Measurements from ENCODE around the gene F10.

The F10 gene

DNA sequence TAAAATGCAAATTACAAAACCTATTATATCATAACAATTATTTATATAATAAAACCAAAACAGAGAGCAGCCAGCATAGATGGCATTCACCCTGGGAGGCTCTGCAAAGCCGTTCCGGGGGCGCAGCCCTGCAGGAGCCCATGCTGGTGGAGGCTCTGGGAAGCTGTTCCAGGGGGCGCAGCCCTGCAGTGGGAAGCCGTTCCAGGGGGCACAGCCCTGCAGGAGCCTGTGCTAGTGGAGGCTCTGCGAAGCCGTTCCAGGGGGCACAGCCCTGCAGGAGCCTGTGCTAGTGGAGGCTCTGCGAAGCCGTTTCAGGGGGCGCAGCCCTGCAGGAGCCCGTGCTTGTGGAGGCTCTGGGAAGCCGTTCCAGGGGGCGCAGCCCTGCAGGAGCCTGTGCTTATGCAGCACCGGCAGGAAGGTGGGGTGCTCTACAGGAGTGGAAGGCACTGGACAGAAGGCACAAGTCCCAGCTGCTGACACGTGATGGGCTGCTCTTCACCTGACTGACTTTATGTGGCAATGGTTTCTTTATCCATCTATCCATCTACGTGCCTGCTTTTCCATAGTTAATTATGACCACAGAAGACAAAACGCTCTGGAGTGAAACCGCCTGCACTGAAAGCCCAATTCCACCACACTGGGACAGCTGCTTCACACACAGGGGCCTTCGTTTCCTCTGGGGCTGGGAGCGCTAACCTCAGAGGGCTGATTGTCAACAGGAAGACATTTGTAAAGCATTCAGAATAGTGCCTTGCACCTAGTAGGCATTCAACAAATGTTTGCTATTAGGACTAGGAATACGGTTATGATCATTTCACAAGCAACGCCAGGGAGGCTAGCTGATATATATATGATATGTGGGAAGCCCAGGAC is 62.2 kb downstream of the F10 start:
- H3K4me3 ChIP-seq (ENCODE audit: low read depth, low read length): no peak overlapping the region

DNA sequence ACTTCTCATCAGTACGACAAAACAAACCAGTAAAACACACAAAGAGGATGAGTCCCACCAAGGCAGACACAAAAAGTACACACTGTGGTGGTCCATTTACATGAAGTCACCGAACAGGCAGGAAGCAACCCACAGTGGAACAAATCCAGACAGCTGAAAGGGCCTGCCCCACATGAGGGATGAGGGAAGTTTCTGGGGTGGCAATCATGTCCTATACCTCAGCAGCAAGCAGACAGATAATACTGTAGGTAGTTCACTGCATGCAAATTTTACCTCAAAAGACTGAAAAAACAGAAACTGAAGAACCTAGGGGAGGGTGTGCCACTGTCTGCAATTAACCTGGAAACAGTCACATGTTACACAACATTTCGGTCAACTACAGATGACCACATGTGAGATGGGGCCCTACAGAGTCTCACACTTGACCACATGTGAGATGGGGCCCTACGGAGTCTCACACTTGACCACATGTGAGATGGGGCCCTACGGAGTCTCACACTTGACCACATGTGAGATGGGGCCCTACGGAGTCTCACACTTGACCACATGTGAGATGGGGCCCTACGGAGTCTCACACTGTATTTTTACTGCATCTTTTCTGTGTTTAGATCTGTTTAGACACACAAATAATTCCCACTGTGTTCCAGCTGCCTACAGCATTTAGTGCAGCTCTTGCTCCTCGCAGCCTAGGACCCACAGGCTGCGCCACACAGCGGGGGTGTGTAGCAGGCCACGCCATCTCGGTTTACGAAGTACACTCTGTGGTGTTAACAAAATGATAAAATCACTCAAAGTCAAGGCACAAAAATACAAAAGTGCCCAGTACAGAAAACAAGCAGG is 63.7 kb downstream of the F10 start:
- no peak for DNase-seq (ENCODE audit: low read depth)
- H3K4me3 ChIP-seq (ENCODE audit: low read depth, low read length): no peak overlapping the region
- TF ChIP-seq, protein P1, sequence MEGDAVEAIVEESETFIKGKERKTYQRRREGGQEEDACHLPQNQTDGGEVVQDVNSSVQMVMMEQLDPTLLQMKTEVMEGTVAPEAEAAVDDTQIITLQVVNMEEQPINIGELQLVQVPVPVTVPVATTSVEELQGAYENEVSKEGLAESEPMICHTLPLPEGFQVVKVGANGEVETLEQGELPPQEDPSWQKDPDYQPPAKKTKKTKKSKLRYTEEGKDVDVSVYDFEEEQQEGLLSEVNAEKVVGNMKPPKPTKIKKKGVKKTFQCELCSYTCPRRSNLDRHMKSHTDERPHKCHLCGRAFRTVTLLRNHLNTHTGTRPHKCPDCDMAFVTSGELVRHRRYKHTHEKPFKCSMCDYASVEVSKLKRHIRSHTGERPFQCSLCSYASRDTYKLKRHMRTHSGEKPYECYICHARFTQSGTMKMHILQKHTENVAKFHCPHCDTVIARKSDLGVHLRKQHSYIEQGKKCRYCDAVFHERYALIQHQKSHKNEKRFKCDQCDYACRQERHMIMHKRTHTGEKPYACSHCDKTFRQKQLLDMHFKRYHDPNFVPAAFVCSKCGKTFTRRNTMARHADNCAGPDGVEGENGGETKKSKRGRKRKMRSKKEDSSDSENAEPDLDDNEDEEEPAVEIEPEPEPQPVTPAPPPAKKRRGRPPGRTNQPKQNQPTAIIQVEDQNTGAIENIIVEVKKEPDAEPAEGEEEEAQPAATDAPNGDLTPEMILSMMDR (IDR thresholded peaks at IDR 0.05; ENCODE audit: control insufficient read depth, extremely low read depth, insufficient read depth): no peak

More for the DNA sequence above, 62.2 kb downstream of the F10 start:
- no peak for DNase-seq (ENCODE audit: low read depth)
- TF ChIP-seq, protein P1 (IDR thresholded peaks at IDR 0.05; ENCODE audit: control insufficient read depth, extremely low read depth, insufficient read depth): no peak

DNA sequence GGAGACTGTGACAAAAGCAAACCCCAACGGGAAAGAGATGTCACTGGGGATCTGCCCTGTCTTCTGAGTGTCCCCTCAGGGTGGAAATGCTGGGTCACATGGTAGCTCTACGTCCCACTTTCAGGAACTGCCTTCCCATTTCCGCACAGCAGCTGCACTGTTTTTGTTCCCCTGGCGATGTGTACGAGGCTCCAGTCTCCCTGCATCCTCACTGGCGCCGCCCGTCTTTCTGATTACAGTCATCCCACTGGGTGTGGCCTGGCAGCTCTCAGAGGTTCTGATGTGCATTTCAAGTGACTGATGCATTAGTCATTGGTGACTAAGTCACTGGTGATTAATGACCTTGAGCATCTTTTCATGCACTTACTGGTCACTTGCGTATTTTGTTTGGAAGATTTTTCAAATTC is 64.7 kb downstream of the F10 start:
- TF ChIP-seq, protein P1 (IDR thresholded peaks at IDR 0.05; ENCODE audit: control insufficient read depth, extremely low read depth, insufficient read depth): no peak
- H3K4me3 ChIP-seq (ENCODE audit: low read depth, low read length): no peak overlapping the region
- no peak for DNase-seq (ENCODE audit: low read depth)

DNA sequence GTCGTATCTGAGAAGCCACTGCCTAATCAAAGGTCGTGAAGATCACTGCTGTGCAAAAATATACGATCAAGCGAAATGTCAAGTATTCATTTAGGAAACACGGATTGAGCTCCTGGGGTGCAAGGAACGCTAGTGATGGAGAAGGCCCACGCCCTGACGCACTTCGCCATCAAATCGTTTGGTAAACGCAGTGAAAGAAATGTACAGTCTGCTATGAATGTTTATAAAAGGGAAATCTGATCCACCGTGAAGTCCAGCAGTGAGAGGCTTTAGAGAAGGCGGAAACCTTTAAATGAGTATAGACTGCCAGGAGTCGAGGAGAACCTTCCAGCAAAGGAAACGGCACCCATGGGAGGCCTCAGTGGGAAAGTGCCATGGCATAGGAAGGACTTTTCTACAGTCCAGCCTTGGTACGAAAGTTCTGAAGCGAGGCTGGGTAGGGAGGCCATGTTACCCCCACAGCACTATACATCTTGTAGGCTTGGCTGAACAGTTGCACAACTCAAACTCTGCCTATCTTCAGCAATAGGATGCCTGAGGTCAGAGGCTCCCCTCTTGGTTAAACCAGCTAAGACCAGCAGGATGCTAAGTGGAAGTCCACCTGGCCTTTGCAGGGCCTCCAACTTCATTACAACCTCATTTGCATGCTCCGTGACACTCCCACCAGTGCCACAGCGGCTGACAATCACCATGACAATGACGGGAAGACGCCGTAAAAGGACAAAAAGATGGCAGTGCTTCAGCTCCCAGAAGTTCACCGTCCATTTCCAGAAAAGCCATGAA is 65.5 kb downstream of the F10 start:
- TF ChIP-seq, protein P1 (IDR thresholded peaks at IDR 0.05; ENCODE audit: control insufficient read depth, extremely low read depth, insufficient read depth): no peak
- no peak for DNase-seq (ENCODE audit: low read depth)

DNA sequence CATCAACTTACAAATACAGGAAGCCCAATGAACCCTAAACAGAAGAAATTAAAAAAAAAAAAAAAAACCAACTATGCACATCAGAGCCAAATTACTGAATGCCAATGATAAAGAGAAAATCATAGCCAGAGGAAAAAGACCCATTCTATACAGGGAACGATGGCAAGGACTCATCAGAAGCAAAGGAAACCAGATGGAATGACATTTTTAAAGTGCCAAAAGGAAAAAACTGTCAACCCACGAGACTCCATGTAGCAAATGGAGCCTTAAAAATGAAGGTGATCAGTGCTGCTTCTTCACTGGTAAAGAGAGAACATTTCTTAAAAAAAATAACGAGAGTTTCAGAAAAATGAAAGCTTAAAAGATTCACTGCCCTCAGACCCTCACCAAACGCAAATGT is 67.6 kb downstream of the F10 start:
- TF ChIP-seq, protein P1 (IDR thresholded peaks at IDR 0.05; ENCODE audit: control insufficient read depth, extremely low read depth, insufficient read depth): no peak
- no peak for DNase-seq (ENCODE audit: low read depth)
- no peak overlapping the region for H3K4me3 ChIP-seq (ENCODE audit: low read depth, low read length)

More for the DNA sequence above, 65.5 kb downstream of the F10 start:
- no peak overlapping the region for H3K4me3 ChIP-seq (ENCODE audit: low read depth, low read length)

DNA sequence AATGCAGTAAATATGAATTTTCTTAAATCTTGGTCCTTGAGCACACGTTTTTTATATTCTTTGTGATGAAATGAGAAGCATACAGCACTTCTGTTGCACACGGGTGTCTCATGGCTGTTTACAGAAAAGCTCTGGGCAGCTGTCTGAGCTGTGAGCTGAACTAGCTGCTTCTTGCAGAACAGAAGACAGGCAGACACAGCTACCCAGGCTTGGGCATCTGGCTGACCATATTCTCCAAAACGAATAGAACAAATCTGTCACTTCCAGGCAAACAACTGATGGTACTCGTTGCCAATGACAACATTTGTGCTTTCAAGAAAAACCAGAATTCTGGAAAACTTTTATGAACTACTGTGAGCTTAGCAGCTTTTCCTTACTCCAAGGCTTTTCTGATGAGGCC is 69.7 kb downstream of the F10 start:
- TF ChIP-seq, protein P1 (IDR thresholded peaks at IDR 0.05; ENCODE audit: control insufficient read depth, extremely low read depth, insufficient read depth): no peak
- no peak for DNase-seq (ENCODE audit: low read depth)
- H3K4me3 ChIP-seq (ENCODE audit: low read depth, low read length): no peak overlapping the region

All from LNCaP clone FGC (cell line).